ENCODE measurements around the gene HSFX2.
"Not testable (repeated sequence)": the region's sequence is repeated elsewhere in the genome, so short reads cannot be mapped to it uniquely, and the experiment has no call there.

Gene HSFX2

GRCh38 chrX:149595214-149595613, at the start of gene HSFX2:
TSS of gene HSFX2 (minus strand) at chrX:149595314. CDS start at chrX:149594700, 614 bp downstream.
- DNase-seq = not testable (repeated sequence)

- DNase-seq = no peak
These were observed 48.4 kb upstream of the HSFX2 start for GRCh38 chrX:149643496-149643895.

- DNase-seq = no peak
These were observed 46.7 kb upstream of the HSFX2 start for GRCh38 chrX:149641835-149642234.

GRCh38 chrX:149641432-149641831, 46.3 kb upstream of the HSFX2 start:
- no peak for DNase-seq

- DNase-seq = no peak
These were observed 44.5 kb upstream of the HSFX2 start for GRCh38 chrX:149639568-149639967.

GRCh38 chrX:149638860-149639259, 43.7 kb upstream of the HSFX2 start:
- DNase-seq = no peak

GRCh38 chrX:149633511-149633910, 38.4 kb upstream of the HSFX2 start:
- no peak for DNase-seq

- peak in 1 of 2 donors; percentile 6 for DNase-seq
These were observed 36.4 kb upstream of the HSFX2 start, which contains the start of gene TMEM185A for GRCh38 chrX:149631234-149632165. TSS of gene TMEM185A (minus strand) at chrX:149631792. CDS start at chrX:149631580, 212 bp downstream.

GRCh38 chrX:149630681-149631233, 35.6 kb upstream of the HSFX2 start:
- no peak for DNase-seq

- DNase-seq = no peak
These were observed 34.7 kb upstream of the HSFX2 start for GRCh38 chrX:149629730-149630387.

GRCh38 chrX:149628768-149629167, 33.7 kb upstream of the HSFX2 start:
- DNase-seq = no peak

GRCh38 chrX:149628280-149628679, 33.2 kb upstream of the HSFX2 start:
- no peak for DNase-seq

GRCh38 chrX:149626829-149627228, 31.7 kb upstream of the HSFX2 start:
- DNase-seq = not testable (repeated sequence)

- not testable (repeated sequence) for DNase-seq
These were observed 24.5 kb upstream of the HSFX2 start for GRCh38 chrX:149619662-149620061.

GRCh38 chrX:149618871-149619270, 23.8 kb upstream of the HSFX2 start:
- no peak for DNase-seq

- DNase-seq = no peak
These were observed 16.6 kb upstream of the HSFX2 start for GRCh38 chrX:149611623-149612175.

GRCh38 chrX:149610511-149610910, 15.4 kb upstream of the HSFX2 start:
- no peak for DNase-seq

GRCh38 chrX:149607699-149608098, 12.6 kb upstream of the HSFX2 start:
- no peak for DNase-seq

- not testable (repeated sequence) for DNase-seq
These were observed 10.3 kb upstream of the HSFX2 start for GRCh38 chrX:149605248-149605885.

- not testable (repeated sequence) for DNase-seq
These were observed 3.5 kb upstream of the HSFX2 start for GRCh38 chrX:149598603-149599002.

- not testable (repeated sequence) for DNase-seq
These were observed 829 bp upstream of the HSFX2 start for GRCh38 chrX:149595943-149596342.

GRCh38 chrX:149590993-149591392, 4.1 kb downstream of the HSFX2 start:
- DNase-seq = not testable (repeated sequence)

- not testable (repeated sequence) for DNase-seq
These were observed 7.8 kb downstream of the HSFX2 start, which contains the start of gene MAGEA9B for GRCh38 chrX:149587359-149587758. TSS of gene MAGEA9B (minus strand) at chrX:149587459. CDS start at chrX:149583179, 4,280 bp downstream.
